Endometrial microvascular endothelial cells (primary cell): ENCODE data around the gene GPR179. TPM values are rescaled to one million over a fixed set of nuclear protein-coding genes. Genes with fewer than 3 reads are reported as not detected.
"Not testable (repeated sequence)": the region's sequence is repeated elsewhere in the genome, so short reads cannot be mapped to it uniquely, and the experiment has no call there.

Source experiments
- in situ Hi-C: cut with HindIII; loops from 2 replicates; pipeline ENCODE4 v1.10.0; 2017; ENCODE audit warnings: low sequenced_read_pairs, low pct_unique_long_range_greater_than_20kb; ENCODE audit errors: inconsistent ontology term
- total RNA-seq: library from RNA; depleted of rRNA; stranded (reverse); fragments of >200 nt; gene quantifications from one replicate; pipeline ENCODE4 v1.2.3, GENCODE V29; 2015; ENCODE audit errors: inconsistent ontology term

Gene GPR179
- total RNA-seq, 1 donor from 2014 or later: not detected

- in situ Hi-C loops: no loop called here
Observed at GRCh38 chr17:38325221-38325851, 18.4 kb downstream of the GPR179 start.

- in situ Hi-C loops: no loop called here
Observed at GRCh38 chr17:38324772-38325171, 19.0 kb downstream of the GPR179 start.

GRCh38 chr17:38324141-38324697 is 19.5 kb downstream of the GPR179 start:
- in situ Hi-C loops: no loop called here

GRCh38 chr17:38322897-38323296 is 20.9 kb downstream of the GPR179 start:
- in situ Hi-C loops: no loop called here

GRCh38 chr17:38322156-38322779 is 21.5 kb downstream of the GPR179 start:
- in situ Hi-C loops: no loop called here

- in situ Hi-C loops: no loop called here
Observed at GRCh38 chr17:38320482-38320881, 23.3 kb downstream of the GPR179 start.

GRCh38 chr17:38317081-38317480 is 26.7 kb downstream of the GPR179 start:
- in situ Hi-C loops: no loop called here

GRCh38 chr17:38315497-38315896 is 28.3 kb downstream of the GPR179 start:
- in situ Hi-C loops: no loop called here

- in situ Hi-C loops: not testable (repeated sequence)
Observed at GRCh38 chr17:38296834-38297517, 46.8 kb downstream of the GPR179 start, which contains the start of gene MRPL45. Gene MRPL45 (plus strand): TSS chr17:38297168. CDS start chr17:38297184, 16 bp downstream.

- in situ Hi-C loops: not testable (repeated sequence)
Observed at GRCh38 chr17:38295602-38296365, 48.0 kb downstream of the GPR179 start.

GRCh38 chr17:38289760-38290159 is 54.0 kb downstream of the GPR179 start:
- in situ Hi-C loops: not testable (repeated sequence)

- in situ Hi-C loops: not testable (repeated sequence)
Observed at GRCh38 chr17:38288217-38288827, 55.4 kb downstream of the GPR179 start.

GRCh38 chr17:38286501-38287091 is 57.2 kb downstream of the GPR179 start:
- in situ Hi-C loops: not testable (repeated sequence)

- in situ Hi-C loops: not testable (repeated sequence)
Observed at GRCh38 chr17:38285994-38286393, 57.8 kb downstream of the GPR179 start.

Other genes with a start within 250 kb of the GPR179 start
- not detected for gene TBC1D3E, start 216.0 kb downstream of the GPR179 start, total RNA-seq
- not detected for gene TBC1D3, start 151.4 kb downstream of the GPR179 start, total RNA-seq
- 35.7 TPM for gene MRPL45, start 46.8 kb downstream of the GPR179 start, total RNA-seq
- gene SOCS7, start 7.9 kb upstream of the GPR179 start, total RNA-seq: 12.4 TPM
- gene ARHGAP23, start 84.5 kb upstream of the GPR179 start, total RNA-seq: 83.6 TPM